HG03025 (cell line): Measurements from ENCODE around the gene SYNGR3.

ENCODE experiments used
- ATAC-seq: cut with Tn5 transposase; IDR thresholded peaks from one replicate; pipeline ENCODE4 v1.9.1; 2021; ENCODE audit warnings: mild to moderate bottlenecking, moderate library complexity; ENCODE audit not compliant: unreplicated experiment, low FRiP score

SYNGR3 gene

DNA sequence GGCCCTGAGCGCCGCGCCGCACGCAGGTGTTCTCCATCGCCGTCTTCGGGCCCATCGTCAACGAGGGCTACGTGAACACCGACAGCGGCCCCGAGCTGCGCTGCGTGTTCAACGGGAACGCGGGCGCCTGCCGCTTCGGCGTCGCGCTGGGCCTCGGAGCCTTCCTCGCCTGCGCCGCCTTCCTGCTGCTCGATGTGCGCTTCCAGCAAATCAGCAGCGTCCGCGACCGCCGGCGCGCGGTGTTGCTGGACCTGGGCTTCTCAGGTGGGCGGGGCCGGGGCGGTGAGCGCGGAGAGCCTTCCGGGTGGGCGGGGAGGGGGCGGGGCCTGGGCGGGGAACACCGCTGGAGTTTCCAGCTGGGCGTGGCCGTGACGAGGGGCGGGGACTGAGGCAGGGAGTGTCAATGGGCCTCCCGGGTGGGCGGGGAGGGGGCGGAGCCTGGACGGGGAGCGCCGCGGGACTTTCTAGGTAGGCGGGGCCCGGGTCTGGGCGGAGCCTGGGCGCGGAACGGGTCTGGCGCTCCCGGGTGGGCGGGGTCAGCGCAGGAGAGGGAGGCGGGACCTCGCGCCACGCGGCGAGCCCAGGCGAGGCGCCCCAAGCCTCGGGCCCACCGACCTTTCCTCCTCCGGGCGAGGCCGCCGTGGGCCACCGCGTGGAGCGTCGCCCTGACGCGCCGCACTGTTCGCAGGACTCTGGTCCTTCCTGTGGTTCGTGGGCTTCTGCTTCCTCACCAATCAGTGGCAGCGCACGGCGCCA, 2.4 kb downstream of the SYNGR3 start:
- peak; percentile 42 for ATAC-seq

GRCh38 chr16:1992704-1993317, 3.0 kb downstream of the SYNGR3 start:
- no peak for ATAC-seq

- no peak for ATAC-seq
Measured at GRCh38 chr16:1993731-1994131, 4.0 kb downstream of the SYNGR3 start.

GRCh38 chr16:1997494-1998359, 8.0 kb downstream of the SYNGR3 start:
- ATAC-seq: no peak

DNA sequence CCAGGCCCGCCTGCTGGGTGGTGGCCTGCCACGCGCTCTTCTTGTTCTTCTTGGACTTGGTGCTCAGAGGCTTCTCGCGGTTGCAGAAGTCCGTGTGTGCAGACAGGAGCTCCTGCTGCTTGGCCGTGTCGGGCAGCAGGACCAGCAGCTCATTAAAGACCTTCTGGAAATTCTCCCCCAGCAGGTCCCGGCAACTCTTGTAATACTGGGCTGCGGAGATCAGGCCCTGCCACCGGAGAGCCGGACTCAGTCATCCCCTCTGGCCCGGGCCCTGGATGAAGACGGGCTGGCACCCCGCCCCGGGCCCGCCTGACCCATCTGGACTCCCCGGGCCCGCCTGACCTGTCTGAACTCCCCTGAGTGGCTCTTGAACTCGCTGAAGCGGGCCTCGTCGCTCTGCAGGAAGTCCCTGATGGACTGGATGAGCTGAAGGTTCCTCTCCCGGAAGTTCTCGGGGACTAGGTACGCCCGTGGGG, 8.6 kb downstream of the SYNGR3 start:
- ATAC-seq: no peak

DNA sequence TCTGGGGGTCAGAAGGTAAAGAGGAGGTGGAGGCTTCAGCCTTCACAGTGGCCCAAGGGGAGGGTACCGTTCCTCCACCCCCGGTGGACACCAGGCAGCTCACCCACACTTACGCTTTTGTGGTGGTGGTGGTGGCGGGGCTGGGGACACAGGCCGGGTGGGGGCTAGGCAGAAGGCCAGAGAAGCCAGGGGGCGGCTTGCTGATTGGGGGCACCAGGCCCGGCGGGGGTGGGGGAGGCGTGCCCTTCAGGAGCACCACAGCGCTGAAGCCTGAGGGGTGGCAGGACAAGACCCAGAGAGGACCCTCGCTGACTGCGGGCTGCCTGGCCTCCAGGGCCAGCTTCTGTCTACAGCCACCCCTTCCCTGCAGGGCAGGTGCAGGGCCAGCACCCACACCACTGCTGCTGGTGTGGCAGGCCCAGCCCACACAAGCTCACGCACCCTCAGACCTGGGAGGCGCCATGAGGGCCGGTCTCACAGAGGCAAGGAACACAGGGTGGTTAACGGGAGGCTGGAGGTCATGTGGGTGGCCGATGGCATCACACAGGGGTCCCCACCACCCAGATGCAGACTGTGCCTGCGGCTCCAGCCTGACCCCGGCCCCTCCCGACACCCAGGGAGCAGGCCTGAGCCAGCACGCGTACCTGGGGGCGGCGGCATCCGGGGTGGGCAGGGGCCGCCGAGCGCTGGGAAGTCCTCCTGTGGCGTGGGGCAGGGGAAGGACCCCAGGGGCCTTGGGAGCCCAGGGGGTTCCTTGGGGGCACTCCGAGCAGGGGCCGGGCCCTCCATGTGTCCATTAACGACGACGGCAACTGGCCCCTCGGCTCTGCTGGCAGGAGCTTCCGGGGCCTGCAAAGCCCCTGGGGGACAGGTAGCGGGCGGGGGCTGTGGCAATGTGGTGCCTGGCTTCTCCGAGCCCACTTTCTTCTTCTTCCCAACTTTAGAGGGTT, 9.4 kb downstream of the SYNGR3 start:
- no peak for ATAC-seq

- ATAC-seq: no peak
Measured at GRCh38 chr16:1999866-2000514, 10.2 kb downstream of the SYNGR3 start.

DNA sequence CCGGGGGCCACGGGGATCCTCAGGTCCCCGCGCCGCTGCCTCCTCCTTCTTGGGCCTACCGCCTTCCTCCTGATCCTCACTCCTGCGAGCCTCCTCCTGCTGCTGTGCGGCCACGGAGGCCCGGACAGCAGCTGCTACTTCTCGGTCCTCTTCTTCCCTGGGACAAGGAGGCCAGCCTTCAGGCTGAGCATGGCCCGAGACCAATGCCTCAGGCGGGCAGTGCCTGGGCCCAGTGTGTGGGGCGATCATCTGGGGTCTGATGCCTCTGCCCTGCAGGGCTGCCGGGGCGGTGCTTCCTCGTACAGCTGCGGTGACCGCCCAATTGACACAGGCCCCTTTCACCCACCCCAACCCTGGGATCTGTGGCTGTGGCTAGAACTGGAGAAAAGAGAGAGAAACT, 11.3 kb downstream of the SYNGR3 start:
- ATAC-seq: no peak

- ATAC-seq: no peak
Measured at GRCh38 chr16:2001456-2002355, 11.9 kb downstream of the SYNGR3 start.

GRCh38 chr16:2002406-2003230, 12.8 kb downstream of the SYNGR3 start:
- ATAC-seq: no peak

DNA sequence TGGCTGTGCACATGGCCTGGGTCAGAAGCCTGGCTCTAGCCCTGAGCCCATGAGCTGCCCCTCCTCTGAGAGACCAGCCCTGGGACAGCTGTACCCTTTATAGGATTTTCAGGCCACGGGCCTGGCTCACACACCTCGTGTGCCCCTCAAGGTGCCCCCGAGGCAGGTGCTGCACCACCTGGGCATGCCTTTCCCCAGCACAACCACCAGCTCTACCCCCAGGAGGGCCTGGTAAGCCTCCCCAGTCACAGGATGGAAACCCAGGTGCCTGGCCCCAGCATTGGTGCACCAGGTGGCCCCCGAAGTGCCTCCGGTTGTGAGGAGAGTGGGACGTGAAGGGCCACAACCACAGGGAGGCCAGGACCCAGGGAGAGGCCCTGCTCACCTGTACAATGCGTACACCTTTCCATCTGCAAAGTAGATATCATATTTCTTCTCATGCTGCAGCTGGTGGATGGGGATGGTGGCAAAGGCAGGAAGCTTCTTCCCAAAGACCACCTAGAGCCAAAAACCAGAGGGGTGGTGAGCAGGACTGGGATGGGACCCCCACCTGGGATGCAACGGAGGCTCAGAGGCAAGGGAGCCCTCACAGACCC, 13.6 kb downstream of the SYNGR3 start:
- no peak for ATAC-seq

GRCh38 chr16:2003827-2004641, 14.3 kb downstream of the SYNGR3 start:
- no peak for ATAC-seq

- ATAC-seq: no peak
Measured at GRCh38 chr16:2004795-2005517, 15.2 kb downstream of the SYNGR3 start.

DNA sequence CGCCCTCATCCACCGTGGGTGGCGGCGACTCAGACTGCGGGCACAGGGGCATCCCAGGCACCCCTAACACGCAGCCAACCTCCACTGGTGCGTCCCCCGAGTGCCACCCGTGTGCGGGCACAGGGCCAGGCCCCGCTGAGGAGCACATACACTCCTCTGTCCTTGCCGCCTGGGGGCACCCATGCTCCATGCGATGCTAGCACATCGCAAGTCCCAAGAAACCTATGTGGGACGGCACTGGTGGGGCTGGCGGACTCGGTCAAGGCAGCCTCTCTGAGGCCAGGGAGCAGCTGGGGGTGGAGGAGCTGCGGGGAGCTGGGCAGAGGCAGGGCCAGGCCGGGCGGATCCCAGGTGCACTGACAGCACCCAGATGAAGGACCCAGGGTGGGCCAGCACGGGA, 15.9 kb downstream of the SYNGR3 start:
- no peak for ATAC-seq

GRCh38 chr16:2006317-2006716, 16.5 kb downstream of the SYNGR3 start:
- no peak for ATAC-seq
